ENCODE measurements around the gene SPG21.
A peak's percentile ranks its signal among the peaks of the same experiment; 100 is the strongest.

Gene SPG21

GRCh38 chr15:64987136-64987535 lies 2.6 kb downstream of the SPG21 start:
- no peak for DNase-seq (ENCODE audit: extremely low spot score)
- no peak for TF ChIP-seq L3MBTL2 (conservative IDR thresholded peaks at IDR 0.05)
- ChIA-PET CTCF (no interaction called here), POLR2A (no interaction called here)

DNA sequence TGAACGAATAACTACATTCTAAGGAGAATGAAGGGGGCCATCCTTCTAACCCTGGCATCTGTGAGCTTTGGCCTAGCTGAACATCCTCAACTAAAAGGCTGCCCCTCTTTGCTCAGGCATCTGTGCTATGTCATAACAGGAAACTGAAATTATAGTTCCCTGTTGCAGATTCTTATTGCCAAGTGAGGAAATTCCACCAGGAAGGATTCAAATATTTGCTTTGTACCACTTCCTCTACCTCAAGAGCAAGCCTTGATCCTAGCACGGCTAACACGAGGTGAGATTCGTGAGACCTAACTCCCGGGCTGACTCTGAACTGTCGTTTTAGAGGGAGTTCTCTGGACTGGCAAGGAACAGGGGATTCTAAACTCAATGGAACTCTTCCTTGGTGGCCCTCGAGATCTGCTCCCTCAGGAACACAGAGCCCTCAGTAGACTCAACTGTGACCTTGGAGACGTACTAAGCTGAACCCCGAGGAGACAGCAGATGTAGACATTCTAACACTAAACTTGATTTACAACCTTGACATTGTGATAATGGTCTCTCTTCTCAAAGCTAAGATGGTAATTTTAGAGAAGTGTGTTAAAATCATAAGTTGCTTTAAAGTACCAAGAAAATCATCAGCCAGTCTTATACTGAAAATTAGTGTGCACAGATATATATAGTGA lies 4.2 kb downstream of the SPG21 start:
- no peak for DNase-seq (ENCODE audit: extremely low spot score)
- ChIA-PET CTCF (interaction anchor here (0.6 kb wide), 1 partner anchor 34 kb away, joined by 5 read pairs; no protein-coding TSS in a partner anchor), POLR2A (no interaction called here)
- TF ChIP-seq ELF4 (IDR thresholded peaks at IDR 0.05): no peak
- TF ChIP-seq, protein P1, sequence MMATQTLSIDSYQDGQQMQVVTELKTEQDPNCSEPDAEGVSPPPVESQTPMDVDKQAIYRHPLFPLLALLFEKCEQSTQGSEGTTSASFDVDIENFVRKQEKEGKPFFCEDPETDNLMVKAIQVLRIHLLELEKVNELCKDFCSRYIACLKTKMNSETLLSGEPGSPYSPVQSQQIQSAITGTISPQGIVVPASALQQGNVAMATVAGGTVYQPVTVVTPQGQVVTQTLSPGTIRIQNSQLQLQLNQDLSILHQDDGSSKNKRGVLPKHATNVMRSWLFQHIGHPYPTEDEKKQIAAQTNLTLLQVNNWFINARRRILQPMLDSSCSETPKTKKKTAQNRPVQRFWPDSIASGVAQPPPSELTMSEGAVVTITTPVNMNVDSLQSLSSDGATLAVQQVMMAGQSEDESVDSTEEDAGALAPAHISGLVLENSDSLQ (IDR thresholded peaks at IDR 0.05): 0 out of 2 replicates have a peak, but pooled peaks have one; percentile 3
- no peak for TF ChIP-seq FOXM1 (IDR thresholded peaks at IDR 0.05; ENCODE audit: borderline replicate concordance)
- no peak for TF ChIP-seq BHLHE40 (IDR thresholded peaks at IDR 0.05; ENCODE audit: borderline replicate concordance)
- TF ChIP-seq HDGF (IDR thresholded peaks at IDR 0.05; ENCODE audit: borderline replicate concordance): no peak
- TF ChIP-seq SUZ12 (IDR thresholded peaks at IDR 0.05): no peak
- TF ChIP-seq LEF1 (IDR thresholded peaks at IDR 0.05; ENCODE audit: borderline replicate concordance): no peak
- no peak for TF ChIP-seq L3MBTL2 (conservative IDR thresholded peaks at IDR 0.05)
- no peak for TF ChIP-seq ZNF384 (IDR thresholded peaks at IDR 0.05)

GRCh38 chr15:64982472-64982871 lies 7.2 kb downstream of the SPG21 start:
- POLR2A ChIA-PET: no interaction called here
- TF ChIP-seq CTBP1 (IDR thresholded peaks at IDR 0.05; ENCODE audit: borderline replicate concordance) (no peak), FOXM1 (IDR thresholded peaks at IDR 0.05; ENCODE audit: borderline replicate concordance) (no peak), FOXK2 (IDR thresholded peaks at IDR 0.05) (no peak), FOXA1 (IDR thresholded peaks at IDR 0.05) (no peak), SP1 (IDR thresholded peaks at IDR 0.05) (no peak), LEF1 (IDR thresholded peaks at IDR 0.05; ENCODE audit: borderline replicate concordance) (no peak), ZNF384 (IDR thresholded peaks at IDR 0.05) (no peak), TARDBP (IDR thresholded peaks at IDR 0.05) (no peak), ELF4 (IDR thresholded peaks at IDR 0.05) (no peak), BHLHE40 (IDR thresholded peaks at IDR 0.05; ENCODE audit: borderline replicate concordance) (no peak), HDGF (IDR thresholded peaks at IDR 0.05; ENCODE audit: borderline replicate concordance) (no peak), ARNT (IDR thresholded peaks at IDR 0.05) (no peak), NFRKB (IDR thresholded peaks at IDR 0.05) (no peak), SUZ12 (IDR thresholded peaks at IDR 0.05) (no peak)
- TF ChIP-seq, protein P1 (IDR thresholded peaks at IDR 0.05): no peak
- CTCF ChIA-PET: no interaction called here
- no peak for DNase-seq (ENCODE audit: extremely low spot score)

GRCh38 chr15:64981812-64982431 lies 7.8 kb downstream of the SPG21 start:
- ChIA-PET POLR2A (no interaction called here), CTCF (interaction anchor here (0.9 kb wide), 1 partner anchor 120 kb away, joined by 3 read pairs; no protein-coding TSS in a partner anchor)

GRCh38 chr15:64979252-64979710 lies 10.4 kb downstream of the SPG21 start:
- TF ChIP-seq, protein P1 (IDR thresholded peaks at IDR 0.05): no peak
- TF ChIP-seq HDGF (IDR thresholded peaks at IDR 0.05; ENCODE audit: borderline replicate concordance) (no peak), CTBP1 (IDR thresholded peaks at IDR 0.05; ENCODE audit: borderline replicate concordance) (no peak), FOXK2 (IDR thresholded peaks at IDR 0.05) (no peak), LEF1 (IDR thresholded peaks at IDR 0.05; ENCODE audit: borderline replicate concordance) (no peak), ZNF384 (IDR thresholded peaks at IDR 0.05) (no peak), TARDBP (IDR thresholded peaks at IDR 0.05) (no peak), SUZ12 (IDR thresholded peaks at IDR 0.05) (no peak), SP1 (IDR thresholded peaks at IDR 0.05) (no peak), L3MBTL2 (conservative IDR thresholded peaks at IDR 0.05) (no peak), NFRKB (IDR thresholded peaks at IDR 0.05) (no peak), BHLHE40 (IDR thresholded peaks at IDR 0.05; ENCODE audit: borderline replicate concordance) (no peak), FOXM1 (IDR thresholded peaks at IDR 0.05; ENCODE audit: borderline replicate concordance) (no peak), ELF4 (IDR thresholded peaks at IDR 0.05) (no peak), FOXA1 (IDR thresholded peaks at IDR 0.05) (no peak), ARNT (IDR thresholded peaks at IDR 0.05) (no peak)
- DNase-seq (ENCODE audit: extremely low spot score): no peak
- ChIA-PET CTCF (no interaction called here), POLR2A (interaction anchor here (0.9 kb wide), 1 partner anchor 29 kb away, joined by 3 read pairs; no protein-coding TSS in a partner anchor)

More at GRCh38 chr15:64981812-64982431, 7.8 kb downstream of the SPG21 start:
- no peak for TF ChIP-seq FOXA1 (IDR thresholded peaks at IDR 0.05)
- TF ChIP-seq CTBP1 (IDR thresholded peaks at IDR 0.05; ENCODE audit: borderline replicate concordance): no peak
- no peak for TF ChIP-seq LEF1 (IDR thresholded peaks at IDR 0.05; ENCODE audit: borderline replicate concordance)
- no peak for TF ChIP-seq FOXK2 (IDR thresholded peaks at IDR 0.05)
- TF ChIP-seq TARDBP (IDR thresholded peaks at IDR 0.05): no peak
- no peak for TF ChIP-seq HDGF (IDR thresholded peaks at IDR 0.05; ENCODE audit: borderline replicate concordance)
- no peak for TF ChIP-seq SUZ12 (IDR thresholded peaks at IDR 0.05)
- TF ChIP-seq ZNF384 (IDR thresholded peaks at IDR 0.05): no peak
- TF ChIP-seq ARNT (IDR thresholded peaks at IDR 0.05): no peak
- TF ChIP-seq, protein P1 (IDR thresholded peaks at IDR 0.05): no peak
- TF ChIP-seq FOXM1 (IDR thresholded peaks at IDR 0.05; ENCODE audit: borderline replicate concordance): no peak
- no peak for TF ChIP-seq BHLHE40 (IDR thresholded peaks at IDR 0.05; ENCODE audit: borderline replicate concordance)
- TF ChIP-seq L3MBTL2 (conservative IDR thresholded peaks at IDR 0.05): no peak
- no peak for TF ChIP-seq SP1 (IDR thresholded peaks at IDR 0.05)
- no peak for DNase-seq (ENCODE audit: extremely low spot score)
